ENCODE measurements around the gene EXOC6B.

GRCh38 chr2:72140621-72140960 lies 685.2 kb downstream of the EXOC6B start:
- TF ChIP-seq CTCF (IDR thresholded peaks at IDR 0.05; ENCODE audit: low read length) (no peak), EZH2phosphoT487 (IDR thresholded peaks at IDR 0.05; ENCODE audit: low read length) (no peak), EZH2 (optimal IDR thresholded peaks at IDR 0.05; ENCODE audit: low read depth, low read length) (no peak)

Measured in MM.1S (cell line).